Panc1 (cell line): ENCODE data around the gene C15orf40.

ENCODE experiments used
- TF ChIP-seq, protein P1 (sequence below): fragments of 450-650 bp; IDR thresholded peaks from 2 replicates; pipeline ENCODE4 v1.5.1; 2017; ENCODE audit warnings: mild to moderate bottlenecking
- TF ChIP-seq, protein P2 (sequence below), 2 experiments: IDR thresholded peaks; 2 replicates each; pipeline ENCODE4 v1.6.1; 2011 to 2012; ENCODE audit warnings: low read depth in 2 of 2, control low read depth in 1 of 2, low read length in 1 of 2, mild to moderate bottlenecking in 1 of 2, moderate library complexity in 1 of 2; ENCODE audit not compliant: insufficient read depth in 1 of 2

DNA sequence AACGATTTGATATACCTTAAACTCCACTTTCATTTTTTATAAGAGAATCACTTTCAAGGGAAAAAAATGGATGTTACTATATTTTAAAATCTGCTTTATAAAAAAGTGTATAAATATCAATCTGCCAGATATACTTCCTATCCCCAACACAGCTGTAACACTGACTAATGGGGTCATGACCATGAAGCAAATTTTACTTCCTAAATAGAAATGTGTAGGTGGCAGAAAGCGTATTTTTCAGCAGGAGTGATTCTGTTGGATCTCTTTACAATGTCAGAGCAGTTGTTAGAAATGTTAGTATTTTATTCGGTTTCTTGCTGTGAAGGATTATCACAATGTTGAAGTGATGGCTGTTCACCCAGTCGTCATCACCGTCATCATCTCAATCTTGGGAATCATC, 5.5 kb upstream of the C15orf40 start:
- TF ChIP-seq, protein P1, sequence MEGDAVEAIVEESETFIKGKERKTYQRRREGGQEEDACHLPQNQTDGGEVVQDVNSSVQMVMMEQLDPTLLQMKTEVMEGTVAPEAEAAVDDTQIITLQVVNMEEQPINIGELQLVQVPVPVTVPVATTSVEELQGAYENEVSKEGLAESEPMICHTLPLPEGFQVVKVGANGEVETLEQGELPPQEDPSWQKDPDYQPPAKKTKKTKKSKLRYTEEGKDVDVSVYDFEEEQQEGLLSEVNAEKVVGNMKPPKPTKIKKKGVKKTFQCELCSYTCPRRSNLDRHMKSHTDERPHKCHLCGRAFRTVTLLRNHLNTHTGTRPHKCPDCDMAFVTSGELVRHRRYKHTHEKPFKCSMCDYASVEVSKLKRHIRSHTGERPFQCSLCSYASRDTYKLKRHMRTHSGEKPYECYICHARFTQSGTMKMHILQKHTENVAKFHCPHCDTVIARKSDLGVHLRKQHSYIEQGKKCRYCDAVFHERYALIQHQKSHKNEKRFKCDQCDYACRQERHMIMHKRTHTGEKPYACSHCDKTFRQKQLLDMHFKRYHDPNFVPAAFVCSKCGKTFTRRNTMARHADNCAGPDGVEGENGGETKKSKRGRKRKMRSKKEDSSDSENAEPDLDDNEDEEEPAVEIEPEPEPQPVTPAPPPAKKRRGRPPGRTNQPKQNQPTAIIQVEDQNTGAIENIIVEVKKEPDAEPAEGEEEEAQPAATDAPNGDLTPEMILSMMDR: no peak
- TF ChIP-seq, protein P2, sequence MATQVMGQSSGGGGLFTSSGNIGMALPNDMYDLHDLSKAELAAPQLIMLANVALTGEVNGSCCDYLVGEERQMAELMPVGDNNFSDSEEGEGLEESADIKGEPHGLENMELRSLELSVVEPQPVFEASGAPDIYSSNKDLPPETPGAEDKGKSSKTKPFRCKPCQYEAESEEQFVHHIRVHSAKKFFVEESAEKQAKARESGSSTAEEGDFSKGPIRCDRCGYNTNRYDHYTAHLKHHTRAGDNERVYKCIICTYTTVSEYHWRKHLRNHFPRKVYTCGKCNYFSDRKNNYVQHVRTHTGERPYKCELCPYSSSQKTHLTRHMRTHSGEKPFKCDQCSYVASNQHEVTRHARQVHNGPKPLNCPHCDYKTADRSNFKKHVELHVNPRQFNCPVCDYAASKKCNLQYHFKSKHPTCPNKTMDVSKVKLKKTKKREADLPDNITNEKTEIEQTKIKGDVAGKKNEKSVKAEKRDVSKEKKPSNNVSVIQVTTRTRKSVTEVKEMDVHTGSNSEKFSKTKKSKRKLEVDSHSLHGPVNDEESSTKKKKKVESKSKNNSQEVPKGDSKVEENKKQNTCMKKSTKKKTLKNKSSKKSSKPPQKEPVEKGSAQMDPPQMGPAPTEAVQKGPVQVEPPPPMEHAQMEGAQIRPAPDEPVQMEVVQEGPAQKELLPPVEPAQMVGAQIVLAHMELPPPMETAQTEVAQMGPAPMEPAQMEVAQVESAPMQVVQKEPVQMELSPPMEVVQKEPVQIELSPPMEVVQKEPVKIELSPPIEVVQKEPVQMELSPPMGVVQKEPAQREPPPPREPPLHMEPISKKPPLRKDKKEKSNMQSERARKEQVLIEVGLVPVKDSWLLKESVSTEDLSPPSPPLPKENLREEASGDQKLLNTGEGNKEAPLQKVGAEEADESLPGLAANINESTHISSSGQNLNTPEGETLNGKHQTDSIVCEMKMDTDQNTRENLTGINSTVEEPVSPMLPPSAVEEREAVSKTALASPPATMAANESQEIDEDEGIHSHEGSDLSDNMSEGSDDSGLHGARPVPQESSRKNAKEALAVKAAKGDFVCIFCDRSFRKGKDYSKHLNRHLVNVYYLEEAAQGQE (IDR thresholded peaks at IDR 0.05; ENCODE audit: insufficient read depth in 1 of 2, low read depth in 2 of 2, low read length in 1 of 2): no peak
